ENCODE measurements around the gene IGFBP3.
"Not testable (repeated sequence)": the region's sequence is repeated elsewhere in the genome, so short reads cannot be mapped to it uniquely, and the experiment has no call there.

Gene IGFBP3, protein sequence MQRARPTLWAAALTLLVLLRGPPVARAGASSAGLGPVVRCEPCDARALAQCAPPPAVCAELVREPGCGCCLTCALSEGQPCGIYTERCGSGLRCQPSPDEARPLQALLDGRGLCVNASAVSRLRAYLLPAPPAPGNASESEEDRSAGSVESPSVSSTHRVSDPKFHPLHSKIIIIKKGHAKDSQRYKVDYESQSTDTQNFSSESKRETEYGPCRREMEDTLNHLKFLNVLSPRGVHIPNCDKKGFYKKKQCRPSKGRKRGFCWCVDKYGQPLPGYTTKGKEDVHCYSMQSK

DNA sequence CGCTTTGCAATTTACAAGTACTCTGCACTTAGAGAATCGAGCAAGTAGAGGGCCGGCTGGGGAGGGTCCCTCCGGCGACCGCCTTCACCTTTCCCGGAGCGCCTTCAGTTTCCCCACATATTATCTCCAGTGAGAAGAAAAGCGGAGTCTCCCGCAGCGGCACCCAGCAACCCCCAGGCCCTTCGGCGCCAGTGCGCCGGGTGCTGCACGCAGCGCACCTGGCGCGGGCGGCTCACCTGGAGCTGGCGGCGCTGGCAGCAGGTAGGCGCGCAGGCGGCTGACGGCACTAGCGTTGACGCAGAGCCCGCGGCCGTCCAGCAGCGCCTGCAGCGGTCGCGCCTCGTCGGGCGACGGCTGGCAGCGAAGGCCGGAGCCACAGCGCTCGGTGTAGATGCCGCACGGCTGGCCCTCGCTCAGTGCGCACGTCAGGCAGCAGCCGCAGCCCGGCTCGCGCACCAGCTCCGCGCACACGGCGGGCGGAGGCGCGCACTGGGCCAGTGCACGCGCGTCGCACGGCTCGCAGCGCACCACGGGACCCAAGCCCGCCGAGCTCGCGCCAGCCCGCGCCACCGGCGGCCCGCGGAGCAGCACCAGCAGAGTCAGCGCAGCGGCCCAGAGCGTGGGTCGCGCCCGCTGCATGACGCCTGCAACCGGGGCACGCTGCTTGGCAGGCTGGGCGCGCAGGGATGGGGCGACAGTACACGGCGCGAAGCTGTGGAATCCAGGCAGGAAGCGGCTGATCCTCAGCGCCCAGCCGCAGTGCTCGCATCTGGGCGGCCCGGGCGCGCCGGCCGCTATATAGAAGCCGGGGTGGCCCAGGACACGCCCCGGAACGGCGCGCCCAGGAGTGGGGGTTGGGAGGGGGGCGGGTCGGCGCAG is at the start of gene IGFBP3:
IGFBP3 (minus strand) TSS at position 771 of the 879 bp plus-strand sequence; CDS start at position 639, 132 bp downstream.
- peak; percentile 86 for DNase-seq (ENCODE audit: low spot score)

GRCh38 chr7:45970454-45970853 is 49.4 kb upstream of the IGFBP3 start:
- no peak for DNase-seq (ENCODE audit: low spot score)

DNA sequence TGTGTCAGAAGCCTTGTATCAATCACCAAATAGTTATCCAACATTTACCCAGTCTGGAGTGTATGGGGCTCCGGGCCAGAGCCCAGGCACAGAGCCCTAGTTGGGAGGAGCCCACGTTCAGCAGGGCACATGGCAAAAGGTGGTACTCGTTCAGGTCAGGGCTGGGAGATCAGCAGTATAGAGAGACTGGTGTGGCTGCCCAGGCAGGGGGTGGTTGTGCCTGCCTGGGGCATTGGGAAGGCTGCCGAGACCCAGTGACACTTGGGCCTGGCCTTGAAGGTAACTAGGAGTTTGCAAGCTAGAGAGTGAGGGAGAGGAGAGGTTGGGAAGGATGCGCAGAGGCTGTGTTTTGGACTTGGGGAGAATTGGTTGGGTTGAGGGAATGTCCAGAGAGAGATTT is 48.9 kb upstream of the IGFBP3 start:
- no peak for DNase-seq (ENCODE audit: low spot score)

- no peak for DNase-seq (ENCODE audit: low spot score)
Observed at GRCh38 chr7:45968856-45969541, 47.9 kb upstream of the IGFBP3 start.

DNA sequence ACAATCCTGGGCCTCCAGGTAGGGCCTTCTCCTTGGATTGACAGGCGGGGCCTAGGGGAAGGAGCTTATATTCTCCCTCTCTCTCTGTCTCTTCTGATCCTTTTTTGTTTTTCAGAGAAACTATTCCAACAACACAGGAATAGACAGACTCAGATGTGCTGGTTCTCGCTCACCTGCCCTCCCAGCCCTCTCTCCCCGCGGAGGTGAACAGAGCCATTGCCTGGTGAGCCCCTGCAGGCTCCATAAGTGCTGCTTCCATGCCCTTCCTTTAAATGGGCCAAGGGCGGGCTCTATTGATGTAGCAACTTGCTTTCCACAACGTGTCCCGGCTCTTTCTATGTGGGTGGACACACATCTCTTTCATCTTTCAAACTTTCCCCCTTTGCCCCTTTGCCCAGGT is 47.2 kb upstream of the IGFBP3 start:
- DNase-seq (ENCODE audit: low spot score): no peak

DNA sequence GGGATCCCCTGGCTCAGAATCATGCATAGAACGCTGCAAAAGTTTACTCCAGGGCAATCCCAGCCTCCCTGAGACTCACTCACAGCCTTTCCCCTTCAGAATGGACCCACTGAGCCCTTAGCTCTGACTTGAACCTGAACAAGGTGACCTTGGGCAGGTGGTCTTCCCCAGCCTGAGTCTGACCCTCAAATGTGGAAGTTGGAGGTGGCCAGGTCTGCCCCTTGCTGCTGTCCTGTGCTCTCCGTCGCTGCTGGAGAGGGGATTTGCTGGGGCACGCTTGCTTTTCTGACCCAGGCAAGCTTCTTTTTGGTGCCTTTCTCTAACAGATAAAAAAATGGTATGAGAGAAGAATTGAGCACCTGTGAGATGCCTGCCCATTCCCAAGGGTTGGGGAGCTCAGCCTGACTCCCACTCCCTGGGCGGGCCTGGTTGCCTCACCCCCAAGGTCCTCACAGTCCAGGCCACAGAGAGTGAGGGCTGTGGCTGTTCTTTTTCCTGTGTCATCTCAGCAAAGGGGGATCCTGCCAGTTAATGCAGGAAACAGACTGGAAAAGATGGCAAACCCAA is 46.6 kb upstream of the IGFBP3 start:
- DNase-seq (ENCODE audit: low spot score): no peak

- DNase-seq (ENCODE audit: low spot score): no peak
Observed at GRCh38 chr7:45962861-45963260, 41.8 kb upstream of the IGFBP3 start.

- DNase-seq (ENCODE audit: low spot score): no peak
Observed at GRCh38 chr7:45957721-45958120, 36.6 kb upstream of the IGFBP3 start.

GRCh38 chr7:45955286-45955685 is 34.2 kb upstream of the IGFBP3 start:
- no peak for DNase-seq (ENCODE audit: low spot score)

DNA sequence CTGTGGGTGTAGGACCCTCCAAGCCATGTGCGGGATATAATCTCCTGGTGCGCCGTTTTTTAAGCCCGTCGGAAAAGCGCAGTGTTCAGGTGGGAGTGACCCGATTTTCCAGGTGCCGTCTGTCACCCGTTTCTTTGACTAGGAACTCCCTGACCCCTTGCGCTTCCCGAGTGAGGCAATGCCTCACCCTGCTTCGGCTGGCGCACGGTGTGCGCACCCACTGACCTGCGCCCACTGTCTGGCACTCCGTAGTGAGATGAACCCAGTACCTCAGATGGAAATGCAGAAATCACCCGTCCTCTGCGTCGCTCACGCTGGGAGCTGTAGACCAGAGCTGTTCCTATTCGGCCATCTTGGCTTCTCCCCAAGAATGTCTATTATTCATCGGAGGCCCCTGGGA is 32.0 kb upstream of the IGFBP3 start:
- not testable (repeated sequence) for DNase-seq (ENCODE audit: low spot score)

DNA sequence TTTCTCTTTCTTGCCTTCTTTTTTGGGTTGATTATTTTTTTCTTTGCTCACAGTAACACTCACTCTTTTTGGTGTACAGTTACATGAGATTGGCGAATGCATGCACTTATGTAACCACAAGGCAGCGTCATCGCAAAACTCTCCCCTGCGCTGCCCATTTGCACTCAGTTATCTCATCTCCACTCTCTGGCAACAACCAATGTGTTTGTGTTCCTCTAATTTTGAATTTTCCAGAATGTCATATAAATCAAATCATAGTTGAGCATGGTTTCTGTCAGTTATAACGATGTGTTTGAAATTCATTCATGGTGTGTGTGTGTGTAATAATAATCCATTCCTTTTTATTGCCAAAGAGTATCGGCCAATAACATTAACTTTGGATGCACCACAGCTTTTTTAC is 23.0 kb upstream of the IGFBP3 start:
- DNase-seq (ENCODE audit: low spot score): no peak

DNA sequence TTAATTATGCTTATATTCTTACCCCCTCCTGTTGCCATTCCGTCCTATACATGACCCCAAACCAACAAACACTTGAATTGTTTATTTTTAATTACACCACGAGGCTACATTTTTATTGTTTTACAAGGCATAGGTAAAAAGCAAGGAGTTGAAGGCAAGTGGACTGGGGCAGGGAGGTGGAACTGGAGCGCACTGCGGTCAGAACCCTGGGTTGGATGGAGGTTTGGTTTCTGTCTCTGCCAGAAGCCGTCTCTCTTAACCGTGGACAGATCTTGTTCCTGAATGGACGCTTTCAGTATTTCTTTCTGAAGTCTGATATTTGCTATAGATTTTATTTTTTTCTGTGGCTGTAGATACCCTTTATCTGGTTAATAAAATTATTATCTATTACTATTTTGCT is 19.9 kb upstream of the IGFBP3 start:
- DNase-seq (ENCODE audit: low spot score): no peak

DNA sequence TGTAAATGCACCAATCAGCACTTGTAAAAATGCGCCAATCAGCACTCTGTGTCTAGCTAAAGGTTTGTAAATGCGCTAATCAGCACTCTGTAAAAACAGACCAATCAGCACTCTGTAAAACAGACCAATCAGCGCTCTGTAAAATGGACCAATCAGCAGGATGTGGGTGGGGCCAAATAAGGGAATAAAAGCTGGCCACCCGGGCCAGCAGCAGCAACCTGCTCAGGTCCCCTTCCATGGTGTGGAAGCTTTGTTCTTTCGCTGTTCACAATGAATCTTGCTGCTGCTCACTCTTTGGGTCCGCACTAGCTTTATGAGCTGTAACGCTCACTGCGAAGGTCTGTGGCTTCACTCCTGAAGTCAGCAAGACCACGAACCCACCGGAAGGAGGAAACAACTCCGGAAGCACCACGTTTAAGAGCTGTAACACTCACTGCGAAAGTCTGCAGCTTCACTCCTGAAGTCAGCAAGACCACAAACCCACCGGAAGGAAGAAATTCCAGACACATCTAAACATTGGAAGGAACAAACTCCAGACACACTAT is 19.2 kb upstream of the IGFBP3 start:
- DNase-seq (ENCODE audit: low spot score): not testable (repeated sequence)

DNA sequence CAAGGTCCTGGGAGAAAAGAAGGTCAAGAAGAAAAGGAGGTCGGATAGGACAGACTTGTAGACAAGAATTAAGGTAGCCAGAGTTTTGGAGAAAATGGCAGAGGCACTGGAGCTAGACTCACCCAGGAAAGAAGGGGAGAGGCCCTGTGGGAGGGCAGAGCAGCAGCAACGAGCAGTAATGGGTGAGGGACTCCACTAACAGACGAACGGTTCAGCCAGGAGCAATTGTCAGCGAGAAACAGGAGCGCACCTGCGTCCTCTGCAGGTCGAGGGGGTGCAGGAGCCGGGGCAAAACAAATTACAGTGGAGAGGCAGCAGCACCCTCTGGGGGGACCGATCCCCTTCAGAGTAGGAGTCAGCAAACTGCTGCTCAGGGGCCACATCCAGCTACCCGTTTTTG is 18.5 kb upstream of the IGFBP3 start:
- DNase-seq (ENCODE audit: low spot score): no peak

- no peak for DNase-seq (ENCODE audit: low spot score)
Observed at GRCh38 chr7:45938626-45939302, 17.7 kb upstream of the IGFBP3 start.

GRCh38 chr7:45937862-45938261 is 16.8 kb upstream of the IGFBP3 start:
- DNase-seq (ENCODE audit: low spot score): no peak

DNA sequence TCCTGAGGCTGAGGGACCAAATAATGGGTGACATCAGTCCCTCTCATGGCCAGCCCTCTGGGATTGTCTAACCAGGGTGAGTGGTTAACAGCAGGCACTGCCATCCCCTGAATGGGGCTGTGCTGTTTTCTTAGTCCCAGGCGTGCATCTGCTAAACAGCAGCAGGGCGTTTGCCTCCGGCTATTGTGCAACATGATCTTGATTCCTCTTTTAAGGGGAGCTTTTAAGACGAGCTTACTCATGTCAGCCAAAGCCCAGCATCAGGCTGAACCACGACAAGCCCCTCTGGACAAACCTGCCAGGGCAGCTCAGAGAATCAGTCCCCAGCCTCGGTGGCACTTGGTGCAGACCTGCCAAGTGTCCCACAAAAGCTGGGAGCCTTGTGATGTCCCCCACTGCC is 16.2 kb upstream of the IGFBP3 start:
- DNase-seq (ENCODE audit: low spot score): no peak

- no peak for DNase-seq (ENCODE audit: low spot score)
Observed at GRCh38 chr7:45930967-45931366, 9.9 kb upstream of the IGFBP3 start.

DNA sequence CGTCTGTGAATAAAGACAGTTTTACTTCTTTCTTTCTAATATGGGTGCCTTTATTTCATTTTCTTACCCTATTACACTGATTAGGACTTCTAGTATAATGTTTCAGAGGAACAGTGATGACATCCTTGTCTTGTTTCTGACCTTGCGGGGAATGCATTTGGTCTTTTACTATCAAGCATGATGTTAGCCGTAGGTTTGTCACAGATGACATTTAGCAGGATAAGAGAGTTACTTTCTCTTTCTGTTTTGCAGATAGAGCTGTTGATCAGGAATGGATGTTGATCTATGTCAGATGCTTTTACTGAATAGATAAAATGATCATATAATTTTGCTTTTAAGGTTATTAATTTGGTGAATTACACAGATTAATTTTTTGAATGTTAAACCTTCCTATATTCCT is 6.6 kb upstream of the IGFBP3 start:
- no peak for DNase-seq (ENCODE audit: low spot score)

GRCh38 chr7:45924283-45924682 is 3.2 kb upstream of the IGFBP3 start:
- DNase-seq (ENCODE audit: low spot score): no peak

- no peak for DNase-seq (ENCODE audit: low spot score)
Observed at GRCh38 chr7:45923818-45924217, 2.7 kb upstream of the IGFBP3 start.

- peak; percentile 88 for DNase-seq (ENCODE audit: low spot score)
Observed at GRCh38 chr7:45923290-45923689, 2.2 kb upstream of the IGFBP3 start.

Measured in left forelimb (tissue), 1 donor.